Natural killer cell (primary cell): ENCODE results near the gene JAZF1. TPM values are rescaled to one million over a fixed set of nuclear protein-coding genes. Genes with fewer than 3 reads are reported as not detected.

ENCODE experiments used
- ATAC-seq, 3 donors: fragments of 150-1000 bp in 2 of 3; fragments of 200-7000 bp in 1 of 3; cut with Tn5 transposase; 1 replicate in 1 of 3; 2 replicates in 2 of 3; pipeline ENCODE4 v1.10.0; 2021; ENCODE audit warnings: mild to moderate bottlenecking in 2 of 3, moderate library complexity in 2 of 3
- DNase-seq, 2 donors: peaks; one replicate each; pipeline versions ENCODE4 v3.0.0 to v3.0.0-alpha.2; 2013 to 2021; ENCODE audit warnings: mixed read lengths in 1 of 2
- H3K27ac ChIP-seq: one replicate; pipeline ENCODE4 v1.5.1; 2013; ENCODE audit warnings: mild to moderate bottlenecking, low read length
- H3K27me3 ChIP-seq: one replicate; pipeline ENCODE4 v1.6.1; 2013; ENCODE audit warnings: low read length; ENCODE audit not compliant: control insufficient read depth, insufficient read depth
- H3K36me3 ChIP-seq: one replicate; pipeline ENCODE4 v1.6.1; 2013; ENCODE audit warnings: low read length; ENCODE audit not compliant: control insufficient read depth, insufficient read depth
- H3K4me1 ChIP-seq: one replicate; pipeline ENCODE4 v1.6.1; 2013; ENCODE audit warnings: low read length; ENCODE audit not compliant: control insufficient read depth, insufficient read depth
- H3K4me3 ChIP-seq: one replicate; pipeline ENCODE4 v1.5.1; 2013; ENCODE audit warnings: low read length
- H3K9me3 ChIP-seq: one replicate; pipeline ENCODE4 v1.6.1; 2013; ENCODE audit warnings: low read length; ENCODE audit not compliant: control insufficient read depth, insufficient read depth
- H3K27ac Mint-ChIP-seq, 2 donors: one replicate each; pipeline ENCODE4 v1.8.0; 2022; ENCODE audit warnings: mild to moderate bottlenecking in 2 of 2, mixed read lengths in 2 of 2, moderate library complexity in 1 of 2
- H3K27me3 Mint-ChIP-seq, 2 donors: one replicate each; pipeline ENCODE4 v1.8.0; 2022; ENCODE audit warnings: low read depth in 2 of 2, mixed read lengths in 2 of 2
- H3K36me3 Mint-ChIP-seq: one replicate; pipeline ENCODE4 v1.8.0; 2022; ENCODE audit warnings: mixed read lengths
- H3K4me1 Mint-ChIP-seq, 2 donors: one replicate each; pipeline ENCODE4 v1.8.0; 2022; ENCODE audit warnings: mixed read lengths in 2 of 2
- H3K4me3 Mint-ChIP-seq: one replicate; pipeline ENCODE4 v1.8.0; 2022; ENCODE audit warnings: mild to moderate bottlenecking, moderate library complexity, mixed read lengths
- H3K9me3 Mint-ChIP-seq, 2 donors: one replicate each; pipeline ENCODE4 v1.8.0; 2022; ENCODE audit warnings: mixed read lengths in 2 of 2
- WGBS: methylation state at CpG from one replicate; pipeline ENCODE4 v1.1.7; 2013; ENCODE audit warnings: missing lambda C conversion rate; ENCODE audit not compliant: insufficient coverage; 5-methylcytosine and 5-hydroxymethylcytosine counted together
- intact Hi-C: fragments of 100-400 bp; cut with micrococcal nuclease; formaldehyde crosslinking; loops from one replicate; pipeline ENCODE4 v1.14.2; 2022
- total RNA-seq, 4 donors: library from RNA; stranded (reverse); fragments of 120-200 nt in 1 of 4; gene quantifications; one replicate each; pipeline versions ENCODE4 v1.2.3 to v1.2.4, GENCODE V29; 2013 to 2022
- TF ChIP-seq, protein P1 (sequence below): fragments of 200-600 bp; IDR thresholded peaks from one replicate; pipeline ENCODE4 v1.8.0; 2022; ENCODE audit warnings: antibody characterized with exemption

The JAZF1 gene
- total RNA-seq, 3 donors from 2014 or later (not counting 1 experiment from before 2014, with no cell fraction given) = 82.5 to 89.7 (median 87.6) TPM

- Mint-ChIP-seq H3K4me1 (peaks cover 80 to 82% of the 10 kb centered on the region in 2 donors), H3K27me3 (no peaks in the 10 kb centered on the region), H3K36me3 (no peaks in the 10 kb centered on the region), H3K9me3 (no peaks in the 10 kb centered on the region), H3K4me3 (no peak overlapping the region), H3K27ac (peak overlapping the region; percentile 7 to 57)
- no peak for DNase-seq
- no peaks in the 10 kb centered on the region for H3K36me3 ChIP-seq
- H3K9me3 ChIP-seq = no peaks in the 10 kb centered on the region
- 94% methylated on average over 2 of the region's 2 CpGs for WGBS
- H3K27me3 ChIP-seq = no peaks in the 10 kb centered on the region
- no peak for ATAC-seq
- TF ChIP-seq, protein P1, sequence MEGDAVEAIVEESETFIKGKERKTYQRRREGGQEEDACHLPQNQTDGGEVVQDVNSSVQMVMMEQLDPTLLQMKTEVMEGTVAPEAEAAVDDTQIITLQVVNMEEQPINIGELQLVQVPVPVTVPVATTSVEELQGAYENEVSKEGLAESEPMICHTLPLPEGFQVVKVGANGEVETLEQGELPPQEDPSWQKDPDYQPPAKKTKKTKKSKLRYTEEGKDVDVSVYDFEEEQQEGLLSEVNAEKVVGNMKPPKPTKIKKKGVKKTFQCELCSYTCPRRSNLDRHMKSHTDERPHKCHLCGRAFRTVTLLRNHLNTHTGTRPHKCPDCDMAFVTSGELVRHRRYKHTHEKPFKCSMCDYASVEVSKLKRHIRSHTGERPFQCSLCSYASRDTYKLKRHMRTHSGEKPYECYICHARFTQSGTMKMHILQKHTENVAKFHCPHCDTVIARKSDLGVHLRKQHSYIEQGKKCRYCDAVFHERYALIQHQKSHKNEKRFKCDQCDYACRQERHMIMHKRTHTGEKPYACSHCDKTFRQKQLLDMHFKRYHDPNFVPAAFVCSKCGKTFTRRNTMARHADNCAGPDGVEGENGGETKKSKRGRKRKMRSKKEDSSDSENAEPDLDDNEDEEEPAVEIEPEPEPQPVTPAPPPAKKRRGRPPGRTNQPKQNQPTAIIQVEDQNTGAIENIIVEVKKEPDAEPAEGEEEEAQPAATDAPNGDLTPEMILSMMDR = no peak
- intact Hi-C loops = no loop called here
- no peak overlapping the region for H3K27ac ChIP-seq
- no peaks in the 10 kb centered on the region for H3K4me1 ChIP-seq
- no peak overlapping the region for H3K4me3 ChIP-seq
These were observed 225.0 kb downstream of the JAZF1 start for GRCh38 chr7:27955596-27955995.

GRCh38 chr7:27955011-27955410 lies 225.6 kb downstream of the JAZF1 start:
- Histone ChIP-seq H3K4me3 (no peak overlapping the region), H3K27me3 (no peaks in the 10 kb centered on the region), H3K36me3 (no peaks in the 10 kb centered on the region), H3K4me1 (no peaks in the 10 kb centered on the region), H3K9me3 (no peaks in the 10 kb centered on the region), H3K27ac (no peak overlapping the region)
- H3K4me3 Mint-ChIP-seq = no peak overlapping the region
- H3K27me3 Mint-ChIP-seq = no peaks in the 10 kb centered on the region
- intact Hi-C loops = no loop called here
- peaks cover 80 to 82% of the 10 kb centered on the region in 2 donors for H3K4me1 Mint-ChIP-seq
- no peaks in the 10 kb centered on the region for H3K36me3 Mint-ChIP-seq
- DNase-seq = no peak
- TF ChIP-seq, protein P1 = no peak
- 96% methylated on average over 3 of the region's 3 CpGs for WGBS
- ATAC-seq = no peak
- no peaks in the 10 kb centered on the region for H3K9me3 Mint-ChIP-seq
- H3K27ac Mint-ChIP-seq = peak overlapping the region; percentile 7 to 57

DNA sequence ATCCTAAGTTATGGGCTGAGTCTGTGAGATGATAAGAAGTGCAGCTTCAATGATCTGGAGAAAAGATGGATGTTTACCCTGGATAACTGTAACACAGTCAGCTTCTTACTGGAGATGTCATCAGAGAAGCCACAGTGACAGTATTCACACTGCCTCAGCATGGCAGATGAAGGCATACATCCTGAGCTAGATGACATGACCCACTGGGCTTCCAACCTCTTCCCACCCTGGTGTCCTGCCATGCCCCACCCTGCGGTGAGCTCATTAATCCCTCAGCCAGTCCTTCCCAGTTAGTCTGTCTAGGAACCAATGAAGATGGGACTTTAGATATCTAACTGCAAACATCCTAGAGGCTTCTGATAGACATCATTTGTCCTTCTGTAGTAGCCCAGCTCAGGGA lies 226.8 kb downstream of the JAZF1 start:
- no peaks in the 10 kb centered on the region for H3K4me1 ChIP-seq
- DNase-seq (no peak), ATAC-seq (no peak)
- no peaks in the 10 kb centered on the region for H3K27me3 Mint-ChIP-seq
- peak overlapping the region; percentile 38 to 63 for H3K27ac Mint-ChIP-seq
- no peaks in the 10 kb centered on the region for H3K36me3 Mint-ChIP-seq
- no peak overlapping the region for H3K27ac ChIP-seq
- TF ChIP-seq, protein P1 = no peak
- no peak overlapping the region for H3K4me3 ChIP-seq
- peaks cover 82 to 84% of the 10 kb centered on the region in 2 donors for H3K4me1 Mint-ChIP-seq
- intact Hi-C loops = no loop called here
- H3K9me3 ChIP-seq = no peaks in the 10 kb centered on the region
- 89% methylated on average over 1 of the region's 1 CpG for WGBS
- no peak overlapping the region for H3K4me3 Mint-ChIP-seq
- H3K27me3 ChIP-seq = no peaks in the 10 kb centered on the region
- no peaks in the 10 kb centered on the region for H3K36me3 ChIP-seq
- H3K9me3 Mint-ChIP-seq = no peaks in the 10 kb centered on the region

DNA sequence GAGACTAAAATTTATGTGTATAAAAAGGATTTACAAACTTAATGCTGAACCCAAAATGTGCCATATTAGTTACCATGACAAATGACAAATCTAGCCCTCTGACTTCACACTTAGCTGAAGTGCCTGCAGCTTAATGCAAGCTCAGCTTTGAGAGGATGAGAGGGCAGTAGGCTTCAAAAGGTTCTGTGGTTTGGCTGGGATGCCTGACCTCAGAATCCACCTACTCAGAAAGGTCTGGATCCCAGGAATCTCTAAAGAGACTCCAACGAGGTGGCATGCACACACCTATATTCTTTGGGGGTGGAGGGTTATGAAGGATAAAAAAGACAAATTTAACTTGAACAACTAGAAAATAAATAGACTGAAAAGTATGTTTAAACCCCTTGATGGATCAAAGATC lies 227.2 kb downstream of the JAZF1 start:
- intact Hi-C loops = no loop called here
- no peaks in the 10 kb centered on the region for H3K27me3 Mint-ChIP-seq
- no peaks in the 10 kb centered on the region for H3K9me3 ChIP-seq
- H3K4me3 Mint-ChIP-seq = no peak overlapping the region
- ATAC-seq (peak in 1 of 3 donors; percentile 41), DNase-seq (no peak)
- H3K9me3 Mint-ChIP-seq = no peaks in the 10 kb centered on the region
- peak overlapping the region; percentile 38 to 63 for H3K27ac Mint-ChIP-seq
- H3K27me3 ChIP-seq = no peaks in the 10 kb centered on the region
- H3K4me3 ChIP-seq = no peak overlapping the region
- no CpG with 5 or more reads among the region's 1 CpG for WGBS
- TF ChIP-seq, protein P1 = no peak
- peaks cover 84 to 86% of the 10 kb centered on the region in 2 donors for H3K4me1 Mint-ChIP-seq
- H3K36me3 ChIP-seq = no peaks in the 10 kb centered on the region
- H3K27ac ChIP-seq = no peak overlapping the region
- H3K4me1 ChIP-seq = no peaks in the 10 kb centered on the region
- no peaks in the 10 kb centered on the region for H3K36me3 Mint-ChIP-seq
